OCI-LY7 (cell line): ENCODE data around the gene NDRG4. TPM values are rescaled to one million over a fixed set of nuclear protein-coding genes. Genes with fewer than 3 reads are reported as not detected.

Experiments
- BruUV-seq: library from RNA; stranded (reverse); fragments of 400-500 nt; replicated peaks from 2 replicates; lab custom pipeline; 2021; lab: Mats Ljungman, UMichigan
- CTCF ChIA-PET: fragments of 300-600 bp; sonication (Branson Sonifier 250); formaldehyde crosslinking; loops from one replicate; lab custom pipeline; 2022; ENCODE audit warnings: antibody characterized with exemption; ENCODE audit not compliant: unreplicated experiment; lab: Charles Lee
- POLR2A ChIA-PET: fragments of 300-600 bp; sonication (Branson Sonifier 250); formaldehyde crosslinking; loops from one replicate; lab custom pipeline; 2022; ENCODE audit warnings: antibody characterized with exemption; lab: Charles Lee
- DNase-seq: peaks from one replicate; pipeline ENCODE4 v3.0.0-alpha.2; 2015; ENCODE audit warnings: low spot score
- H2AFZ ChIP-seq: fragments of 200-600 bp; sonication (generic), shearing (Covaris generic); 2 replicates; pipeline ENCODE4 v1.6.1; 2014; ENCODE audit warnings: mild to moderate bottlenecking, antibody characterized with exemption, low read length, moderate library complexity
- H3K27ac ChIP-seq: fragments of 200-600 bp; sonication (generic); 2 replicates; pipeline ENCODE4 v1.5.1; 2014; ENCODE audit warnings: mixed run types, low read depth, mild to moderate bottlenecking, moderate library complexity, low read length, inconsistent platforms; ENCODE audit not compliant: poor library complexity, severe bottlenecking
- H3K36me3 ChIP-seq: fragments of 200-600 bp; sonication (generic); 2 replicates; pipeline ENCODE4 v1.6.1; 2014; ENCODE audit warnings: mild to moderate bottlenecking, antibody characterized with exemption, low read length, moderate library complexity, mixed read lengths; ENCODE audit not compliant: insufficient read depth
- H3K4me1 ChIP-seq: fragments of 200-600 bp; sonication (generic); 2 replicates; pipeline ENCODE4 v1.5.1; 2014; ENCODE audit warnings: mild to moderate bottlenecking, low read length; ENCODE audit not compliant: insufficient read depth, poor library complexity, severe bottlenecking
- H3K4me2 ChIP-seq: fragments of 200-600 bp; sonication (generic); 2 replicates; pipeline ENCODE4 v1.6.1; 2014; ENCODE audit warnings: mild to moderate bottlenecking, low read length
- H3K4me3 ChIP-seq: fragments of 200-600 bp; sonication (generic); 2 replicates; pipeline ENCODE4 v1.5.1; 2014; ENCODE audit warnings: mild to moderate bottlenecking, low read depth, low read length; ENCODE audit not compliant: poor library complexity, severe bottlenecking
- H3K79me2 ChIP-seq: fragments of 200-600 bp; sonication (generic); 2 replicates; pipeline ENCODE4 v1.6.1; 2016; ENCODE audit warnings: low read depth, mild to moderate bottlenecking, low read length, moderate library complexity, mixed read lengths; ENCODE audit not compliant: insufficient read depth
- H3K9me2 ChIP-seq: fragments of 200-600 bp; sonication (generic); 2 replicates; pipeline ENCODE4 v1.6.1; 2016; ENCODE audit warnings: mild to moderate bottlenecking, low read length, mixed read lengths; ENCODE audit not compliant: insufficient read depth
- H3K9me3 ChIP-seq: fragments of 200-600 bp; sonication (generic); 2 replicates; pipeline ENCODE4 v1.6.1; 2014; ENCODE audit warnings: mild to moderate bottlenecking, mixed run types, low read length, mixed read lengths
- H4K20me1 ChIP-seq: fragments of 200-600 bp; sonication (generic); 2 replicates; pipeline ENCODE4 v1.6.1; 2014; ENCODE audit warnings: mild to moderate bottlenecking, antibody characterized with exemption, low read length, moderate library complexity, mixed read lengths; ENCODE audit not compliant: insufficient read depth
- CTCF ChIP-seq: fragments of 200-600 bp; sonication (generic); conservative IDR thresholded peaks from 2 replicates; pipeline ENCODE4 v1.5.1; 2014; ENCODE audit warnings: mild to moderate bottlenecking, antibody characterized with exemption, low read length, moderate library complexity, mixed read lengths
- EZH2phosphoT487 ChIP-seq: fragments of 200-600 bp; sonication (generic); IDR thresholded peaks from 2 replicates; pipeline ENCODE4 v1.6.1; 2018; ENCODE audit warnings: low read depth, borderline replicate concordance, mild to moderate bottlenecking, mixed run types, antibody characterized with exemption, low read length, moderate library complexity, mixed read lengths
- intact Hi-C: fragments of 100-400 bp; cut with micrococcal nuclease; formaldehyde crosslinking; loops from one replicate; pipeline ENCODE4 v1.10.0; 2022; ENCODE audit not compliant: unreplicated experiment
- total RNA-seq, 2 experiments: library from RNA; depleted of rRNA in 1 of 2; stranded (reverse); fragments of >200 nt in 1 of 2; shearing (Covaris generic) in 1 of 2; gene quantifications; 2 replicates each; pipeline ENCODE4 v1.2.3, GENCODE V29; 2014 to 2022

Gene NDRG4
- total RNA-seq, 2 experiments from 2014 or later = 8.8 to 9.5 TPM

GRCh38 chr16:58518980-58519368, 19.0 kb downstream of the NDRG4 start:
- peaks cover 85% of the 10 kb centered on the region for H3K36me3 ChIP-seq
- H2AFZ ChIP-seq = no peak overlapping the region
- no peak for DNase-seq
- H3K4me1 ChIP-seq = peaks cover 15% of the 10 kb centered on the region
- TF ChIP-seq CTCF = no peak
- no peak for TF ChIP-seq EZH2phosphoT487
- no TSS peak for BruUV-seq
- intact Hi-C loops = no loop called here
- H3K79me2 ChIP-seq = no peaks in the 10 kb centered on the region
- no peak overlapping the region for H3K4me2 ChIP-seq
- H3K9me2 ChIP-seq = no peaks in the 10 kb centered on the region
- POLR2A ChIA-PET = interaction anchor here (1.0 to 2.9 kb wide), 3 partner anchors 21 to 42 kb away, joined by 3 to 9 read pairs (median 5); no protein-coding TSS in a partner anchor
- H4K20me1 ChIP-seq = peaks cover 6% of the 10 kb centered on the region; the same call in 1 of the 2 replicates
- H3K4me3 ChIP-seq = no peak overlapping the region
- CTCF ChIA-PET = interaction anchor here (1.9 kb wide), 1 partner anchor 142 kb away, joined by 4 read pairs; no protein-coding TSS in a partner anchor
- H3K27ac ChIP-seq = no peak overlapping the region
- H3K9me3 ChIP-seq = no peaks in the 10 kb centered on the region

- POLR2A ChIA-PET = interaction anchor here (0.5 to 2.9 kb wide), 4 partner anchors 17 to 173 kb away, joined by 3 to 9 read pairs (median 6); no protein-coding TSS in a partner anchor
- H3K9me2 ChIP-seq = no peaks in the 10 kb centered on the region
- intact Hi-C loops = no loop called here
- H3K9me3 ChIP-seq = no peaks in the 10 kb centered on the region
- H3K36me3 ChIP-seq = peaks cover 92% of the 10 kb centered on the region
- H3K27ac ChIP-seq = no peak overlapping the region
- TF ChIP-seq CTCF = no peak
- no peak for TF ChIP-seq EZH2phosphoT487
- H4K20me1 ChIP-seq = peaks cover 6% of the 10 kb centered on the region; the same call in 1 of the 2 replicates
- CTCF ChIA-PET = interaction anchor here (1.9 kb wide), 1 partner anchor 141 kb away, joined by 4 read pairs; no protein-coding TSS in a partner anchor
- BruUV-seq = no TSS peak
- no peaks in the 10 kb centered on the region for H3K79me2 ChIP-seq
- H3K4me2 ChIP-seq = no peak overlapping the region
- no peak for DNase-seq
- H3K4me1 ChIP-seq = peaks cover 15% of the 10 kb centered on the region
- H3K4me3 ChIP-seq = no peak overlapping the region
- no peak overlapping the region for H2AFZ ChIP-seq
These were observed 19.8 kb downstream of the NDRG4 start for GRCh38 chr16:58519707-58520106.

- no peak overlapping the region for H2AFZ ChIP-seq
- H3K36me3 ChIP-seq = peaks cover 97% of the 10 kb centered on the region
- ChIA-PET CTCF (no interaction called here), POLR2A (interaction anchor here (0.7 to 1.2 kb wide), 2 partner anchors 43 to 50 kb away, joined by 3 read pairs; no protein-coding TSS in a partner anchor)
- H3K27ac ChIP-seq = no peak overlapping the region
- no peak for DNase-seq
- 0 out of 2 replicates have a peak, but pooled peaks cover 9% of the 10 kb centered on the region for H4K20me1 ChIP-seq
- no peak overlapping the region for H3K4me2 ChIP-seq
- no peaks in the 10 kb centered on the region for H3K79me2 ChIP-seq
- no peaks in the 10 kb centered on the region for H3K9me2 ChIP-seq
- H3K4me3 ChIP-seq = no peak overlapping the region
- intact Hi-C loops = no loop called here
- H3K9me3 ChIP-seq = no peaks in the 10 kb centered on the region
- no TSS peak for BruUV-seq
- TF ChIP-seq CTCF = no peak
- TF ChIP-seq EZH2phosphoT487 = no peak
- no peaks in the 10 kb centered on the region for H3K4me1 ChIP-seq
These were observed 30.2 kb downstream of the NDRG4 start for GRCh38 chr16:58530179-58530578.
